ENCODE results near the gene DIRAS1.
"Not testable (repeated sequence)": the region's sequence is repeated elsewhere in the genome, so short reads cannot be mapped to it uniquely, and the experiment has no call there.

Gene DIRAS1

DNA sequence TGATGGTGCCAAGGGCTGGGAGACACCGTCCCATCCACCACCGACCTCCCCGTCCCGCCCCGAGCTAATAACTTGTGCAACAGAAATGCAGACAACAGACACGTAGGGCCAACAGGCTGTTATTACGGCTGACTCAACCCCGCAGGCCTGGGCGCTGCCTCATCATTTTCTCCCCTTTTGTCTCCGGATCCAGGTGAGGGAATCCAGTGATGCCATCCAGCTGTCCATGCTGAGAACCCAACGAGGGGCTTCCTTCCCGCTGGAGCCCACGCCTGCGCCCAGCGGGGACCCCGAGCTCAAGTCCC is 6.4 kb upstream of the DIRAS1 start:
- DNase-seq (ENCODE audit: low read depth in 2 of 2), result no peak

- no peak for DNase-seq (ENCODE audit: low read depth in 2 of 2)
Measured at GRCh38 chr19:2726904-2727639, 5.9 kb upstream of the DIRAS1 start.

GRCh38 chr19:2726160-2726855 is 5.1 kb upstream of the DIRAS1 start:
- no peak for DNase-seq (ENCODE audit: low read depth in 2 of 2)

- no peak for DNase-seq (ENCODE audit: low read depth in 2 of 2)
Measured at GRCh38 chr19:2724148-2724557, 3.0 kb upstream of the DIRAS1 start.

- DNase-seq (ENCODE audit: low read depth in 2 of 2), result no peak
Measured at GRCh38 chr19:2723747-2724146, 2.6 kb upstream of the DIRAS1 start.

DNA sequence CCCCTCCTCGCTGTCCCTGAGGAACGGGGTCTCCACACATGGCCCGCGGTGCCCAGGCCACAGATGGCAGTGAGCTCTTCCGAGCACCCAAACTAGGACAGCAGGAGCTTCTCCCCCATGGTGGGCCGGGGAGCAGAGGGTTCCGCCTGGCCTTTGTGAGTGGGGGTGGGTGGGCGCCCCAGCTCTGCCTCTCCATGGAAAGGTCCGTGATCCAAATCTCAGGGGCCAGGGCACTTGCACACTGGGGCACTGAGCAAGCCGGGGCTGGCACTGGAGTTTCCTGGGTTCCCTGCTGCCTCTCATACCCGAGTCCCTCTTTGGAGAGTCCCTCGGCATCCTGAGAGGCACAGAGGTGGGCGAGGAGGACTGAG is 2.2 kb upstream of the DIRAS1 start:
- DNase-seq (ENCODE audit: low read depth in 2 of 2), result no peak

DNA sequence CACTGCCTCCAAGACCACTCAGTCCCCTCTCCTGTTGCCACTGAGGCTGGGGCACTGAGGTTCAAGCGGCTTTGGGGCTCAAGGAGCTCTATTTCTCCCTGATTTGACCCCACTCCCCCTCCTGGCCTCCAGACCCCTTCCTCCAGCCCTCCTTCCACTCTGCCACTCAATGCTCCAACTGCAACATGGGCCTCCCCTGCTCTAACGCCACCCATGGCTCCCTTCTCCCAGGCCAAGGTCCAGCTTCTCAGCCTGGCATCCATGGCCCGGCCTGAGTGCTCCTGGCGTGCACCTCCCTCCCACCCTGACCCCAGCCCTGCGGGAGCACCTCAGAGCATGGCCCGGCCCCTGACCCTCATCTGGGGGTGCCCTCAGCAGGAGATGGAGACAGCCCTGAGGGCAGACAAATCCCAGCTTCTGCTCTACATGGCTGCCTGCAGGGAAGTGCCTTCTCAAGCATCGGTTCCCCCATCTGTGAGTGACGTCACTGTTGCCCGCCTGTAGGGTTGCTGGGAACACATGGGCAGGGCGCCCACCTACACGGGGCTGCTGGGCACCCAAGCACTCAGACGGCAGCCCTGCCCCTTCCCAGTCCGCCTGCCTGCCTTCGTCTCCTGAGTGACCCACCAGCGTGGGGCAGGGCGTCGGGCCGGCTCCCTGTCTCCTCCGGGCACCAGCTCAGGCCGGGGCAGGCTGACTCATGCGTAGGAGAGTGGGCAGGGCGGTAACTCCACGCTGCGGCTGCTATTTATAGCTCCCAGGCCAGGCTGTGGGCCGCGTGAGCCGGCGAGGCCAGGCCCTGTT is 1.6 kb upstream of the DIRAS1 start:
- no peak for DNase-seq (ENCODE audit: low read depth in 2 of 2)

GRCh38 chr19:2721570-2722540 is 683 bp upstream of the DIRAS1 start:
- no peak for DNase-seq (ENCODE audit: low read depth in 2 of 2)

DNA sequence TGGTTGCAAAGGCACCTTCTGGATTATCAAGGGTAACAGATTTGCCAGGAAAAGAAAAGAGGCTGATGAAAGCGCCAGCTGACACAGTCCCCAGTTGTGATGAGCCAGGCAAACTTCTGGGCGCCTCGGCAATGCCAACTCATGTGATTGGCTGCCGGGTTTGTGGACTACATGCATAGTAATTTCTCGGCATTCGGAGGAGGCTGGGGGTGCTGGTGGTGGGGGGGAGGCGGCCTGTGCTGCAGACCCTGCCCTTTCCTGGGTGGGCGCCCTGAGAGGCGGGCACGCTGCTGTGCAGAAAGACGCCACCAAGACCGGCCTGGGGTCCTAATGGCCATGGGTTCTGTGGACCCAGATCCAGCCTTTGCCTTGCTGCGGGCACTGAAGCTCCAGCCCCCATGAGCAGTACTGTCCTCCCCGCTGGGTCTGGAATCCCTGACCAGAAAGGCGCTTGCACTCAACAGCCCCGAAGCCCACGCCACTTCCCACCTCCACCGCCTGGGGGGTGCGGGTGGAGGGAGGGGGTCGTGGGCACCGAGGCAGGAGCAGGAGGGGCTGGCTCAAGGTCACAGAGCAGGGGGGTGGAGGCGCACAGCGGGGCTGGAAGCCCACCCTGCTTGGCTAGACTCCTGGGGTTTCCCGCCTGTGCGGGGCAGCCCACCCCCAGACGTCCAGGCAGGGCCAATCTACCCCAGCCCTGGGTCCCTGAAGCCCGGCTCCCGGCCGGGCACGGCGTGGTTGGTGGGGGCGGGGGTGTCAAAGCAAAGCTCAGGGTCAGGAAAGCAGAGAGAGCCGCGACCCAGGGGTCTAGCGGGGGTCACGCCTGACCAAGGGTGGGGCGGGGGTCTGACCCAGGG is 1.0 kb downstream of the DIRAS1 start:
- DNase-seq (ENCODE audit: low read depth in 2 of 2), result no peak

DNA sequence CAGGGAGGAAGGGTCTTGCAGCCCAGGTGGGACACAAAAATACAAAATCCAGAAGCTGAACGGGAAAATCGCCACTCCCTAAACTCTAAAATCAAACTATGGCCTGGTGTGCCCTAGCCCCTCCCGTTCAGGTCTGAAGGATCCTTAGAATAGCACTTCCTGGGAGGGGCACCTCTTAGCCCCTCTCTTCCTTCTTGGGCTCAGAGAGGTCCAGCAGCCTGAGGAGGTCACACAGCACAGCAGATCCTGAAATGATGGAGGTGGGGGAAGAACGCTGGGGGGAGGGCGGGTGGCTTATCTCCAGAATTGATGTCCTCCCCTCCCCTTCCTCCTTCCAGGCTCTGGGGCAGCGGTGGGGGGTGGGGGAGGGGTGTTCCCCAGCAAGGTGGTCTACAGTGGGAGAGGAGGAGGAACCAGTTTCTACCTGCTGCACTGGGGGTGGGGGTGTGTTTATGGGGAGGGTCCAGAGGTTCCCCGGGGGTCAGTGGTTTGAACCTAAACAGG is 1.9 kb downstream of the DIRAS1 start:
- no peak for DNase-seq (ENCODE audit: low read depth in 2 of 2)

GRCh38 chr19:2717638-2718541 is 3.3 kb downstream of the DIRAS1 start:
- DNase-seq (ENCODE audit: low read depth in 2 of 2), result no peak

- DNase-seq (ENCODE audit: low read depth in 2 of 2), result no peak
Measured at GRCh38 chr19:2716722-2717637, 4.2 kb downstream of the DIRAS1 start.

DNA sequence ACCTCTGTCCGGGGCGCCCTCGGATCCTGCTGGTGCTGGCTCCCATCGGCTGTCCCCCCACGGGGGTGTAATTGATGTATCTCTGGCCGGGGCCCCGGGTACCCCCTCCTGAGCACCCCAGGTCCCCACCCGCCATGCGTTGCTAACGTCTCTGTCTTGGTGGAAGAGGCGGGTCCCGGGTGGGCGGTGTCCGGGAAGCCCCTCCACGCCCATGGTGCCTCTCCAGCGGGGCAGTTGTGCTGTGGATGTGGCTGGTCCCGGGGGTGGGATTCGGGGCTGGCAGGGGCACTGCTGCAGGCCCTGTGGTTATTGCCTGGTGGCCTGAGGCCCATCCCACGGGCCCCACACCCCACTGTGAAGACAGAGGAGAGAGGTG is 4.9 kb downstream of the DIRAS1 start:
- no peak for DNase-seq (ENCODE audit: low read depth in 2 of 2)

GRCh38 chr19:2715470-2716274 is 5.5 kb downstream of the DIRAS1 start:
- no peak for DNase-seq (ENCODE audit: low read depth in 2 of 2)

DNA sequence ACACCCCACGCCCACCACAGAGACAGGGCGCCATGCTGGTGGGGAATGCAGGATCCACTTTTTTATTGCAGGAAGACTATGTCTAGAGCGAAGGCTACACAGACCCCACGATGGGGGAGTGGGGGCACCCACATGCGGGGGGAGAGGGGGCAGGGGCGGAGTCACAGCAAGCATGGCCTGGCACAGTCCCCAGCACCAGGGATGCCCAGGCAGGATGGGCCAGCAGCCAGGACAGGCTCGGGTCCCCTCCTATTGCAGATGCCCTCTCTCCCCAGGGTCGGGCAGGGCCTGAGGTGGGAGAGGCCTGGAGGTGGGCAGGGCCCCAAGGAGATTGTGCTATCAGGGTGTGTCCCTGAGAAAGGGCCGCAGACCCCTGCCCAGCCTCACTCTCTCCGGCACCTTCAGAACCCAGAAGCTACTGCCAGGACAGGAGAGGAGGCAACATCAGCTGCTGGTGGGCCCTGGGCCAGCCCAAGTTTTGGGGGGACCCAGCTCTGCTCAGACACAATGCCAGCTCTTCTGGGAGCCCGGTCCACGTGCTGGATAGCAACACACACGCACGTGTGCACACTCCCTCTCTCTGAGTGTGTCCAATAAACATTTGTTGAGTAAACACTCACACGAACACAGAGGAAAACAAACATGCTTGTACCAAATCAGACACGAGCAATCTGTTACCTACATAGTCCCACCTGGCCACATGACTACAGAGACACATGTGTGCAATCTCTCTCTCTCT is 6.5 kb downstream of the DIRAS1 start:
- DNase-seq (ENCODE audit: low read depth in 2 of 2), result no peak

GRCh38 chr19:2714102-2714501 is 7.1 kb downstream of the DIRAS1 start:
- DNase-seq (ENCODE audit: low read depth in 2 of 2), result not testable (repeated sequence)

- not testable (repeated sequence) for DNase-seq (ENCODE audit: low read depth in 2 of 2)
Measured at GRCh38 chr19:2713170-2713569, 8.0 kb downstream of the DIRAS1 start.
